ENCODE measurements around the gene MIB2.

Gene MIB2

DNA sequence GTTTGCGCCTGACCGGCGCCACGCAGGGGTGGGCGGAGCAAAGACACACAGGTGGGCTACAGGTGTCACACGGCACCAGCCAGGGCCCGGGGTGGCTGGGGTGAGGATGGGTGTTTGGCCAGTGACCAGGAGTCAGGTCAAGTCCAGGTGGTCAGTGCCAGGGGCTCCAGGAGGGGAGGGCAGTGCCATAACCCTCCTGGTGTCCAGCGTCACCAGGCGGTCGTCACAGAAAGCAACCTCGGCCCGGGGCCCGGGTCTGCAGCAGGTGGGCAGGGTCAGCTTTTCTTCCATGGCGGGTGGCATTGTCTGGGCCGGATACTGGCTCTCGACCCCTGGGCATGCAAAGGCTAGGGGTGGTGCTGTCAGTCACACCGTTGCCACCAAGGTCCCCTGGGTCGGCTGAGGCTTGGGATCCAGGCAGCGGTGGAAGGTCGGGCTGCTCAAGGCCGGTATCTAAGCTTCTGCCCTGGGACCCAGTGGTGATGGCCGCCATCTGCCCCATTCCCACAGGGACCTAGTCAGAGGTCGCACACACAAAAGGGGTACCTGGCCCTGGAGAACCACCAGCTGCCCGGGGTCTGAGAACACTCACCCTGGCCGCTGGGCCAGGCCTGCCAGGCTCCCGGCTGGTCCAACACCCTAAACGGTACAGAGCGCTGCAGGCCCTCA is 17.1 kb upstream of the MIB2 start:
- no peak for DNase-seq

DNA sequence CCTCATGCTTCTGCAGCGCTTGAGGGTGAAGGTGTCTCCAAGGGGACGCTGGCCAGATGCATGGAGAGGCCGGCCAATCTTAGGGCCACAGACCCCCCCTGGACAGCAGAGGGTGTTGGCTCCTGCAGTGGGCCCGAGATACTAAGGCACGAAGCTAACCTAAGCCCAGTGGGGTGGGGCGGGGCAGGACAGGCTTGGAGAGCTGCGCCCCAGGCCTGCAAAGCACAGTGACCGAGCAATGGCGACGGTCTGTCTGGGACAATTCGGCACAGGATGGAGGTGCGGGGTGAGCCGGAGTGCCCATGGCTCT is 16.6 kb upstream of the MIB2 start:
- DNase-seq = no peak

DNA sequence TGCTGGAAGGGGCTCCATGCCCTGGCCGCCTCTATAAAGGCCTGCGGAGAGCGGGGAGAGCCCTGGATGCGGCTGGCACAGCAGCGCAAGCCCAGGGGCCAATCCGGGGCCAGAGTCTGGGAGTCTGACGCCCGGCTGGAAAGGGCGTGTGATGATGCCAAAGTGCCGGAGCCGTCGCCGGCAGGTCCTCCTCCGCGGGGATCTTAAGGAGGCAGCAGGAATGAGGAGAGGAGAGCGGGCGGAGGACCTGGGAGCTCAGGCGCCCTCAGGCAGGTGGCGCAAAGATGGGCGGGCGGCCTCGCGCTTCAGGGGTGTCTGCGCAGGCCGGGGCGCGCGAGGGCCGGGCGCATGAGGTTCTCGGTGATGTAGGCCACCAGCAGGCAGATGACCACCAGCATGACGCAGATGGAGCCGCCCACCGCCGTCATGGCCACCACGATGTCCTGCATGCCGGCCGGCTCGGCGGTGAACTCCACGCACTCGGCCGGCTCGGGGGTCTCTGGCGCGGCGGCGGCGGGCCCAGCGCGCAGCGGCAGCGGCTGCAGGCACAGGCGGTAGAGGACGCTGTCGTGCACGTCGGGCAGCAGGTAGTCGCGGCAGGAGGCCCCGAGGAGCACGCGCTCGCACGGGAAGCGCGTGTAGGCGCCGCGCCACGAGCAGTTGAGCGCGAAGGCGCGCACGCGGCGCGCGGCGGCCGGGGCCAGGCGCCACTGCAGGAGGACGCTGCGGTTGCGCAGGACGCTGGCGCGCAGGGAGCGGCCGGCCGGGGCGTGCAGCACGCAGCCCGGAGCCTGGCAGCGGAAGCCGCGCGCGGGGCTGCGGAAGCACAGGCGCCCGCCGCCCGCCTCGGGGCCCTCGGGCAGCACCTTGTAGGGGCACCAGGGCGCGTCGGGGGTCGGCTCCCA is 16.0 kb upstream of the MIB2 start:
- peak in 2 of 5 experiments; percentile 20 to 79 for DNase-seq

DNA sequence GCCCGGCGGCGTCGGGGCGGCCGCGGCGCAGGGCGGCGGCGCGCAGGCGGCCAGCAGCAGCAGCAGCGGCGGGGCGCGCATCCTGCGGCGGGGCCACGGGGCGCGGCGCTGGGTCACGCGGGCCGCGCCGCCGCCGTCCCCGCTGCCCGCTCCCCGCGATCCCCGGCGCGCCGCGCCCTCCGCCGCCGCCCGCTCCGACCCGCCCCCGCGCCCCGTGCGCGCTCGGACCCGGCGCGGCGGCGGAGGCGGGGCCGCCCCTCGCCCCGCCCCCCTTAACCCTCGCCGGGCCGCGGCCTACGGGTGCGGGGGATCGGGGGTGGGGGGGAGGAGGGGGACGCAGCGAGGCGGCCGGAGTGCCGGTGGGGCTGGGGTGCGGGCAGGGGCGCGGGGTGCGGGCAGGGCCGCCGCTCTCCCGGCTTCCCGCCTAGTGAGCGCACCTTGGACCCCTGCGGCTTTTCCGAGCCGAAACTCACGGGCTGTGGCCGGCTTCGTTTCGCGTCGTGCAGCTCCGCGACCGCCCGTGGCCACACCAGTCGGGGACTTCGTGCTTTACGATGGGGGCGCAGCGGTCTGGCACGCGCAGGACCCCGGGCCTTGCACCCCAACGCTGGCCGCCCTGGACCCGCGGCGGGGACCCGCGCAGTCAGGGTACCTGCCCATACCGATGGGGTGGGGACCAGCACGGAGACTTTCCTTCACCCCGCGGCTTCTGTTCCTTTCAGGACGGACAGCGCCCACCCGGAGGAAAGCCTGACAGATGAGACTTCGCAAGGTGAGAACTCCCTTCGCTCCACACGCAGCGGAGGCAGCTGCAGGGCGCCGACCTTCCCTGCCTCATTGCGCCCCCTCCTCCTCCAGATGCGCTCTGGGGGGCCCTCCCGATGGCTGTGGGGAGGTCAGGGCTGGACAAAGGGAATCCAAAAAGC is 15.1 kb upstream of the MIB2 start, which contains the start of gene FNDC10:
TSS of gene FNDC10 (minus strand) at position 201 of the 926 bp plus-strand sequence. CDS start at position 81, 120 bp downstream.
- no peak for DNase-seq

DNA sequence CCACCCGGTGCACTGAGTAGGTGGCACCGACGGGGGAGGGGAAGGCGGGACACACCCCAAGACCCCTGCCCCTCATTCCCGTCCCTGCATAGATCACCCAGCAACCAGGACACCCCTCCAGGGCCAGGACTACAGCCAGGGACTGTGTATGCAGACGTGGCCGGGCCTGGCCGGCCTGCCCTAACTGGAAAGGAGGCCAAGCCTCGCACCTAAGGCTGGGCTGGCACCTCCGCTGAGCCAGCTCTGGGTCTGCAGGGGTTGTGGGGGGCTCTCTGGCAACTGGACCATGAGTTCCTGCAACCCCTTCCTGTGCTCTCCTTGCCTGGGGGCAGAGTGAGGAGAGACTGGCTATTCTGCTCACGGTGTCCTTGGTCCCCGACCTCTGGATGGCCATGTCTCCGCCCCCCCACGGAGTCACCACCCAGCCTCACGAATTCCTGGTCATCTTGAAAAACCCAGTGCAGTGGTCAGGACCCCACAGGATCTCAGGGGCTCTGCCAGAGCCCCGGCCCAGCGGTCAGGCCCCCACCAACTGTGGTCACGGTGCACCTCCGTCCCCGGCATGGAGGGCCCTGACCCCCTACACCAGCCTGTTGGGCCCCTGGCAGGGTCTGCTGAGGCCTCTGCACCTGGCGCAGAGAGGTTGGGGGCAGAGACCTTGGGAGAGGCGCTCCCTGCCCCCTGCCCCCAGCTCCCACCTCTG is 14.3 kb upstream of the MIB2 start:
- DNase-seq = no peak

DNA sequence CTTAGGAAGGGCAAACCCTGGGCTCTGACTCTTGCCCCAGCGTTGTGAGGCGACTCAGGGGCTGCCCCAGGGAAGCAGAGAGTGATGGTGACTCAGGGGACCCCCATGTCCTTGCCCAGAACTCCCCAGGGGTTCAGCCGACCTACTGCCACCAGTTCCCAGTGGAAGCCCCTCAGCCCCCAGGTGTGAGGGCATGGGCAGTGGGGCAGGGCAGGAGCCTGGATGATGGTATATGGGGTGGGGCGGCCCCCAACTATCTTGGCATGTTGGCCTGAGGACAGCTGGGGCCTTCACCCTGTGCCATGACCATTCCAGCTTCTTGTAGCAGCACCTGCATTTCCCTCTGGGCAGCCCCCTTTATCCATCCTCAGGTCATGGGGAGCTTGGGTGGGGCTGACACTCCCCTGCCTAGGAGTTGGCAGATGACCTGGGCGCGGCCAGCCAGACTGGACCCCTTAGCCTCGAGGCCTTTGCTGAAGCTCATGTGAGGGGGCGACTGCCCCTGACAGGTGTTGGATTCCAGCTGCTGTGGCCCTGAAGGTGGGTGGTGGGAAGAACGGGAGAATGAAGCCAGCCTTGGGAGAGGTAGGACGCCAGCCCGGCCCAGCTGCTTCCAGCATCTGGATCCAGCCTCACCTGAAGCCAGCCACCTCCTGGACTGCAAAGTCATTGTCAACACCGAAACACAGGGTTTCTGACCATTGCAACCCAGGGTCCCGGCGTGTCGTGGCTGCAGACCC is 13.6 kb upstream of the MIB2 start:
- no peak for DNase-seq

DNA sequence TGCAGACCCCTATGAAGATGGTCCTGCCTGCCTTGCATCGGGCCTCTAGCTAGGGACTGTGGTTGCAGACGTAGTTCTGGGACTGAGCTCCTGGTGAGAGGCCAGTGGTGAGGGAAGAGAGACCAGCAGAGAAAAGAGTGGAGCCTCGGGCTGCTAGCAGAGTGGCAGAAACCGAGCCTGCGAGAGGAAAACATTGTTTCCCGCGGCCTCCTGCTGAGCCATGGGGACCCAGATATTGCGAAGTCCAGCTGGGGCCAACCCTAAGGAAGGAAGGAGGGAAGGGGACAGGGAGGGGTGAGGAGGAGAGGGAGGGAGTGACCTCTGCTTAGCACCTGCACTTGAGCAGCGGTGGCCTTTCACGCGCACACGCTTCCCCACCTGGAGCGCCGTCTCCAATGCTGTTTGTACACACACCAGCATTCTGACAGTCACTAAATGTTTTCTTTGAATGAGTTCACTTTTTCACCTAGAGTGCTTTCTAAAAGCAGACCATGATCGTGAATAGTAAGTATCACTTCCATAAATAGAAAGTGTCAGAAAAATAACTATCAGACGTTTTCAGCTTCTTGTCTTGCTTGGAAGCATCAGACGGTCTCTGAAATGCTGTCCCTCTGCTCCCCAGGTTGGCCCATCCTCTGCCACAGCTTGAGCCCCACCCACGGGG is 12.9 kb upstream of the MIB2 start:
- DNase-seq = no peak

DNA sequence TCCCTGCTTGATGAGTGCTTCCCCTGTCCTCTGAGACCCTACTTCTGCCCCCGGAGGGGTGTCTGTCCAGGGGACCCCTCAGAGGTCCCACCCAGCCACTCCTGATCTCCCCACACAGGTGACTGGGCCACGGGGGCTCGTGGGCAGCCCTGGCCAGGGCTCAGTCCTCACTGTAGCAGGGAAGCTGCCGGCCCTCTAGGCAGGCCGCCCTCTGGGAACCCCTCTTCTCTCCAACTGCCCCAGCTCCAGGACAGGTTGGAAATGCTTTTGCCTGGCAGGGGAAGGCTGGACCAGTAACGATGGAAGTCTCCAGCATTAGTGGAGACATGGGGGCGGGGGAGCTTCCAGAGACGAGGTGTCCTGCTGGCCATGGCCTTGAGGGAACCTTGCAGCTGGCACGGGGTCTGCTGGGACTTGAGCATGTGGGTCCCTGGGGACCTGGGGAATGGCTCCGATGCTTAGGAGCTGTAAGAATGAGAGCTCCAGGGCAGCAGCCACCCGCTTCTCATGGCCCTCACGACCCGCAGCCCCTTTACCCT is 12.3 kb upstream of the MIB2 start:
- DNase-seq = no peak

DNA sequence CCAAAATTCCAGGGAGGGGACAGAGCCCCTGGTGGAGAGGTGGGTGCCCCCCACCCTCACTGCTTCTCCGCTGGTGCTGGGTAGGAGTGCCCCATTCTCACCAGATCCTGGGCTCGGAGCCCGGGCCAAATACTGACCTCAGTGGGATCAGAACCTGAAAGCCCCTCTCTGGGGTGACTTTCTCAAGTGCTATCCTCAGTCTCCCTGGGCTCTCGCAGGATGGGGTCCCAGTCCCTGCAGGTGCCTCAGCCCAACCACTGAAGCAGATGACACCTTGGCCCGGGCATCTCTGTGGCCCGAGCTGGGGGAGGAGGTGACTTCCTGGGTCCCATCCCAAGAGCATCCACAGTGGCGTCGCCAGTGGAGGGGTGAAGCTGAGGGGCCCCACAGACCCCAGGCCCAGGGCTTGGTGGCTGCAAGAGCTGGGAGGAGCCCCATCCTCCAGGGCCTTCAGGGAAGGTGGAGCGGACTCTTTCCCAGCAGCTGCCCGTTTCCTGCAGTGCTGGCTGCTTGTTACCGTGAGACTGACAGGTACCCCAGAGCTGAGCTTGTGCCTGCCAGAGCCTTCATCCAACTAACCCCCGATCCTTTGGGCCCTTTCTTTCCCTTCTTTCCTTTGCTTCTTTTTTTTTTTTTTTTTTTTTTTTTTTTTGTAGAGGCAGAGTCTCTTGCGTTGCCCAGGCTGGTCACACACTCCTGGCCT is 11.5 kb upstream of the MIB2 start:
- DNase-seq = no peak

DNA sequence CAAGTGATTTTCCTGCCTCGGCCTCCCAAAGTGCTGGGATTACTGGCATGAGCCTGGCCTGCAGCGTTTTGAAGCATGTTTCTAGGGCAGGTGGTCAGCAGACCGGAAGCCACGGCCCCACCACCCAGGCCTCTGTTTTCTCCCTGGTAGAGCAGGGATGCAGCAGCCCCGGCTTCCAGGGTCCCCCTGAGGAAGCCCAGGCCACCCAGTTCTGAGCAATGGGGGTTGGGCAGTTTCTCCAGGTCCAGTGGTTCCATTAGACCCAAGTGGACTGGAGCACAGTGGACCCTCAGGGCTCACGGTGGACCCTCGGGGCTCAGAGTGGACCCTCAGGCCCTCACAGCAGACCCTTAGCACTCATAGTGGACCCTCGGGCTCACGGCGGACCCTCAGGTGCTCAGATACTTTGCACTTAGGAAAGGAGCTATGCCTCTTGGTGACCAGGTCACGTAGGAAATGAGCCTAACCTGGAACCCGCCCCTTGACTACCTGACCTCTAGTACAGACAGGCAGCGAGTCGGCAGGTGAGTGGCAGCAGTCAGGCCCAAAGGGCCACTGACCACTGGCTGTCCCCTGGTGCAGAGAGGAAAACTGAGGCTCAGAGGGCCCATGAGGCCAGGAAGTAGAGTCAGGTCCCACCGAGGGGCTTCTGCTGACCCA is 10.8 kb upstream of the MIB2 start:
- no peak for DNase-seq

DNA sequence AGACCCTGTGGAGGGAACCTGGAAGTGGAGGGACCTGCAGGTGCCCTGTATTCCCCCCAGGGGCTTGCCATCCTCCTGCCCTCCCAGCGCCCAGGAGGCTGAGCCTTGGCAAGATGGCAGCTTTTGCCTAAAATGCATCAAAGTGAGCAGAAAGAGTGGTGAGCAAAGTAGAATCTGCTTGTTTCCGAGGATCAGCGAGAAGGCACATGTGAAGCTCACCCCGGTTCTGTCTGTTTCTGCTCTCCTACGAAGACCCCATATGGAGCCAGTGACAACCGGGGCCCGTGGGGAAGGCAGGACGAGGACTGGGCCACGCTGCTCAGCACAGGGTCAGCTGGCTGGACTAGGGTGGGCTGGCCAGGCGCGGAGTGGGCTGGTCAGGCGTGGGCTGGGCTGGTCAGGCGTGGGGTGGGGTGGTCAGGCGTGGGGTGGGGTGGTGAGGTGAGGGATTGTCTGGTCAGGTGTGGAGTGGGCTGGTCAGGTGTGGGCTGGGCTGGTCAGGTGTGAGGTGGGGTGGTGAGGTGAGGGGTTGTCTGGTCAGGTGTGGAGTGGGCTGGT is 10.2 kb upstream of the MIB2 start:
- peak in 1 of 5 experiments; percentile 51 for DNase-seq

DNA sequence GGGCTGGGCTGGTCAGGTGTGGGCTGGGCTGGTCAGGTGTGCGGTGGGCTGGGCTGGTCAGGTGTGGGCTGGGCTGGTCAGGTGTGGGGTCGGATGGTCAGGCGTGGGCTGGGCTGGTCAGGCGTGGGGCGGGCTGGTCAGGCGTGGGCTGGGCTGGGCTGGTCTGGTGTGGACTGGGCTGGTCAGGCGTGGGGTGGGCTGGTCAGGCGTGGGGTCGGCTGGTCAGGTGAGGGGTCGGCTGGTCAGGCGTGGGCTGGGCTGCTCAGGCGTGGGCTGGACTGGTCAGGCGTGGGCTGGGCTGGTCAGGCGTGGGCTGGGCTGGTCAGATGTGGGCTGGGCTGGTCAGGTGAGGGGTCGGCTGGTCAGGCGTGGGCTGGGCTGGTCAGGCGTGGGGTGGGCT is 9.6 kb upstream of the MIB2 start:
- DNase-seq = no peak

DNA sequence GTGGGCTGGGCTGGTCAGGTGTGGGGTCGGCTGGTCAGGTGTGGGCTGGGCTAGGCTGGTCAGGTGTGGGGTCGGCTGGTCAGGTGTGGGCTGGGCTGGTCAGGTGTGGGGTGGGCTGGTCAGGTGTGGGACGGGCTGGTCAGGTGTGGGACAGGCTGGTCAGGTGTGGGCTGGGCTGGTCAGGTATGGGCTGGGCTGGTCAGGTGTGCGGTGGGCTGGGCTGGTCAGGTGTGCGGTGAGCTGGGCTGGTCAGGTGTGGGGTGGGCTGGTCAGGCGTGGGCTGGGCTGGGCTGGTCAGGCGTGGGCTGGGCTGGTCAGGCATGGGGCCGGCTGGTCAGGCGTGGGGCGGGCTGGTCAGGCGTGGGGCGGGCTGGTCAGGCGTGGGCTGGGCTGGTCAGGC is 9.1 kb upstream of the MIB2 start:
- no peak for DNase-seq

DNA sequence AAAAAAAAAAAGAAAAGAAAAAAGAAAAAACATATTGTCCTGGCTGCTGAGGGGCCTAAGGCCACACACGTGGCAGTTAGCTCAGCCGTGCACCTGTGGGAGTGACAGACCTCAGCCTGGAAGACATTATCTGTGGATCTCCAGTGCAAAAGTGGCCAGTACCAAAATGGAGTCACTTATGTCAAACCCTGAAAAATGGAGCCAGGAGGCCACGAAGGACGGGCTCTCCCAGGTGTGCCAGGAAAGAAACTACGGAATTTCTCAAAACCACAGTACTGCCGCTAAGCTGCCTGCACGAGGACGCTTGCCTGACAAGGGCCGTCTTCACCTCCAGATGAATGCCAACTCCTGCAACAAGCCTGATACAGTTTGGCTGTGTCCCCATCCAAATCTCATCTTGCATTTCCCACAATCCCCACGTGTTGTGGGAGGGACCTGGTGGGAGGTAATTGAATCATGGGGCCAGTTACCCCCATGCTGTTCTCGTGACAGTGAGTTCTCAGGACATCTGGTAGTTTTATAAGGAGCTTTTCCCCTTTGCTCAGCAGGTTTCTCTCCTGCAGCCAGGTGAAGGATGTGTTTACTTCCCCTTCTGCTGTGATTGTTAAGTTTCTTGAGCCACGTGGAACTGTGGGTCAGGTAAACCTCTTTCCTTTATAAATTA is 5.3 kb upstream of the MIB2 start:
- no peak for DNase-seq

DNA sequence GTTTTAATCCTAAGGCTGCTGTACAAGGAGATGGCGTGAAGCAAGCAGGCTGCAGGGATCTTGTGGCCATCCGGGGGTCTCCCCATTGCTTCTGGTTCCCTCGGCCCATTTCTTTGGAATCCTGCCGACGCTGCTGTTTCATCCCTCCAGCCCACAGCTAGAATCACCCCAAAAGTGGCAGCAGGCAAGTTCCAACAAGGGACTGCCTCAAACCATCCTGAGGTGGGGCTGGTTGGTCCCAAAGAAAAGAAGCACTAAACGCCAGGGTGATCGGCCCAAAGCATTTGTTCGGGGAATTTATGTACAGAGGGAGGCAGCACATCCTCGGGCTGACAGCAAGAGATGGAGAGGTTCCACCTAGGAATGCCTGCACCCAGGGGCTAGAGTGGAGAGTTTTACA is 4.5 kb upstream of the MIB2 start:
- DNase-seq = no peak

DNA sequence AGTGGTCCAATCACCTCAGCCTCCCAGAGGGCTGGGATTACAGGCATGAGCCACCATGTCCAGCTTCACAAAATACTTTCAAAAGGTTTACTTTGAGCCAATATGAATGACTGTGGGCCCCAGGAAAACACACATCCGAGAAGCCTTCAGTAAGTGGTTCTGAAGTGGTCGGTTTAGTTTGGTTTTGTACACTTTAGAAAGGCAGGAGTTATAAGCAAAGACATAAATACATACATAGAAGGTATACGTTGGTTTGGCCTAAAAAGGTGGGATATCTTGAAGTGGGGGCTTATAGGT is 3.2 kb upstream of the MIB2 start:
- no peak for DNase-seq

DNA sequence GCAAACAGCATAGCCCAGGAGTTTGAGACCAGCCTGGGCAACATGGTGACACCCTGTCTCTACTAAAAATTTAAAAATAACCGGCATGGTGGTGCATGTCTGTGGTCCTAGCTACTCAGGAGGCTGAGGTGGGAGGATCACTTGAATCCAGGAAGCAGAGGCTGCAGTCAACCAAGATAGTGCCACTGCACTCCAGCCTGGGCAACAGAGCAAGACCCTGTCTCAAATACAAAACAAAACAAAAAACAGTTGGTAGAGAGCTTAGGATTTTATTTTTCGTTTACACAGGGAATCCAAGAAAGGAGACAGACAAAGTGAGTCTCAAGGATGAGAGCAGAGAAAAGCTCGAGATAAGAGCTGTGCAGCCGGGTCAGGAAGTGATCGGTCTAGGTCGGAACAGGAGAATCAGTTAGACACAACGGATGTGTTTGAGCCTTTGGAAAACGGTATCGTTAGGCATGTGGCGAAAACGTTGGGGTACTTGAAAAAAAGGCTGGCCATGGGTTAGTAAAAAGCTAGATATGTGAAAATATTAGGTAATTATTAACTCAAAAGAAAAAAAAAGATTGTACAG is 1.7 kb upstream of the MIB2 start:
- no peak for DNase-seq

DNA sequence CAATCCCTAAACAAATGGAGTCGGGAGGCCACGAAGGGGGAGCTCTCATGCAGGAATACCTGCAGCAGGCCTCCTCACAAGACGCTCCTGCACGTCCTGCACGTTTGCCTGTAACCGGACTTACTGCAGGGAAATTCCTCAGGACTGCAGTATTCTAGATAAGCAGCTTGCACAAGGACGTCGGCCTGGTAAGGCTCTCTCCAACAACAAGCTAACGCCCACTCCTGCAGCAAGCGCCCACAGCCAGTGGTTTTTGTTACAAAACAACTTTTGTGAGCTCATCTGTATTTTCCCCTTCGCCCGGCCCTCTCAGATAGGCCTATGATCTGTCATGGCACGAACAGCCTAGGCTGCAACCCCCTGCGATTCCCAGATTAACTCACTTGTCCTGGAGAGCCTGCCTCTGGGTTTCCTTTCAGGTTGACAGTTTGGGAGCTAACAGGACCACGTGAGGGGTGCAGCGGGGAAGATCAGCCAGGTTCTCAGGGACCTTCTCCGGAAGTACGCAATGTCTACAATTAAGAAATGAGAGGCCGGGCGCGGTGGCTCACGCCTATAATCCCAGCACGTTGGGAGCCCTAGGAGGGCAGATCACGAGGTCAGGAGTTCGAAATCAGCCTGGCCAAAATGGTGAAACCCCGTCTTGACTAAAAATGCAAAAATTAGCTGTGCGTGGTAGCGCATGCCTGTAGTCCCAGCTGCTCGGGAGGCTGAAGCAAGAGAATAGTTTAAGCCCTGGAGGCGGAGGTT is 921 bp upstream of the MIB2 start:
- DNase-seq = peak in 4 of 5 experiments; percentile 38 to 76 (median 49)
